Stimulated activated CD4-positive, alpha-beta T cell treated with anti-CD3 and anti-CD28 coated beads, Interleukin-15, amount 100 ng/mL, for 1 hour (primary cell): ENCODE measurements around the gene USP15.
"Not testable (repeated sequence)": the region's sequence is repeated elsewhere in the genome, so short reads cannot be mapped to it uniquely, and the experiment has no call there.

Experiments
- DNase-seq, 2 donors: peaks; one replicate each; pipeline ENCODE4 v3.0.0-alpha.2; 2020; ENCODE audit warnings: low read depth in 1 of 2, low spot score in 1 of 2

Gene USP15

DNA sequence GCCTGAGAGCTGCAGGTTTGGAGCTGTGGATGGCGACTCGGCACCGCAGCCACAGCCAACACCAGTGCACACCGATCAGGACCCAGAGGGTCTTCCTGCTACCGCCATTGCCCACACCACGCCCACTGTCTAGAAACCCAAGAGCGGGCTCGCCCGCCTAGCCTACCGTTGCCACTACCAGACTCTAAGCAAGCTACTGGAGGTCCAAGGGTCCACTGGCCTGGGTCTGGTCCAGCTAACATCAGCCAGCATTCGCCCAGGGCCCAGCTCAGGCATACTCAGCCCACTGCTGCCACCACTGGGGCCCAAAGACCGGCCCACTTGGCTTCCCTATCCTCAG, 175.9 kb downstream of the USP15 start:
- DNase-seq, result no peak

DNA sequence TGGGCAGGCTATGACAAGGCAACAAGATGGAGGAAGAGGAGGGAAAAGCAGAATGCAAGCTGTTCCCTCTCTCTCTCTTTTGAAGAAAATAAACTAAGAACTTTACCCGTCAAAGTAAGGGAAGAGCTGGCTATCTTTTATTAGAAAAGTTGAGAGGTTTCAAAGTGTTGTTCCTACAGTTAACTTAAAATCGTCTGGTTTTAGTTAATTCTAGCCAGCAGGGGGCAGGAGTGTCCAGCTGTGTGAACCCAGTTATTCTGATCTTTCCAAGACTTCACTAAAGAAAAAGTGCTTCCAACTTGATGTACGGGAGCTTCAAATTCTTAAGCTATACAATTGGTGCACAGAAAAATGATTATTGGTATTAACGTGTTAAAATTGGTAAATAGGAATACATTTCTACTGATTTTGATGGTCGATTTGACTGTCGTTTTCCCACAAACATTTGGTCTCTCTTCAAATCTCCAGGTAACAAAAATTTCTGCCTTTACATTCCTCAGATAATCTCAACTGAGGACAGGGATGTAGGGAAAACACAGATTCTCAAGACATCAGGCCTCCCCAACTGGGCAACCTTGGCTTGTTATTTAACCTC, 178.0 kb downstream of the USP15 start:
- DNase-seq, result no peak

DNA sequence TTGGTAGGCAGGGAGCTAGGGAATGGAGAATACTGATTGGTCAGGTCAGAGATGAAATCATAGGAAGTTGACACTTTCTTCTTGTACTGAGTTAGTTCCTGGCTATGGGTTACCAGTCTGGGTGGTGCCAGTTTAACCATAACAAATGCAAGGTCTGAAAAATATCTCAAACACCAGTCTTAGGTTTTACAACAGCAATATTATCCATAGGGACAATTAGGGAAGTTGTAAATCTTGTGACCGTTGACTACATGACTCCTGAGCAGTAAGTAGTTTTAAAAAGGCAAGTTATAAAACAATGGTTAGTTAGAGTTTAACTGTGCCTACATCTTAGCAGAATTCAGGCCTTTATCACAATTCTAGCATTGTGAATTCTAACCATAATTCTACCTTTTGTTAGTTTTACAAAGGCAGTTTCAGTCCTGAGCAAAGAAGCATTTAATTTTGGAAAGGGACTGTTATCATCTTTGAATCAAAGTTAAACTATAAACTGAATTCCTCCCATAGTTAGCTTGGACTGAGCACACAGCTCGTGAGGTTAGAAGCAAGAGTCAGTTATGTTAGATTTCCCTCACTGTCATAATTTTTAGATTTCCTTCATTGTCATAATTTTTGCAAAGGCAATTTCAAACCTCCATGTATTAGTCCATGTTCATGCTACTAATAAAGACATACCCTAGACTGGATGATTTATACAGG, 186.7 kb downstream of the USP15 start:
- no peak for DNase-seq

DNA sequence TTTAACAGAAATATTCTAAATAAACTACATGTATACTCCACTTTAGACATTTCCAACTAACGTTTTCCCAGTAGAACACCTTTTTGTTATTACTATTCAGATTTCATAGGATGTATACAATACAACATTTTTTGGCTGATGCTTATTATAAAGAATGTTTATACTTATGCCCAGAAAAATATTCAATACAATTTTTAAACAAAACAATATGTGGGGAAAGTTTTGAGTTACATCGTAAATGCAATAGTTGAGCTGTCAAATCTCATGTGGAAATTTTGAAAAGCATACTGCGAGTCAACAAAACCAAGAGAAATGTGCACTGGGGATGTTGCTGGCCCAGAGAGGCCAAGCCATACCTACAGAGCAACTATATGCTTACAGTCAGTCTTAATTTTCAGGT, 188.2 kb downstream of the USP15 start:
- DNase-seq, result no peak

DNA sequence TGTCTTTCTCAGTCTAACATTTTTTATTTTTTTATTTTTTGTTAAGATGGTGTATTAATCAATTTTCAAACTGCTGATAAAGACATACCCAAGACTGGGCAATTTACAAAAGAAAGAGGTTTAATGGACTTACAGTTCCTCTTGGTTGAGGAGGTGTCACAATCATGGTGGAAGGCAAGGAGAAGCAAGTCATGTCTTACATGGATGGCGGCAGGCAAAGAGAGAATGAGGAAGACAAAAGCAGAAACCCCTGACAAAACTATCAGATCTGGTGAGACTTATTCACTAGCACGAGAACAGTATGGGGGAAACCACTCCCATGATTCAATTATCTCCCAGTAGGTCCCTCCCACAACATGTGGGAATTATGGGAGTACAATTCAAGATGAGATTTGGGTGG, 195.2 kb downstream of the USP15 start:
- DNase-seq, result not testable (repeated sequence)

DNA sequence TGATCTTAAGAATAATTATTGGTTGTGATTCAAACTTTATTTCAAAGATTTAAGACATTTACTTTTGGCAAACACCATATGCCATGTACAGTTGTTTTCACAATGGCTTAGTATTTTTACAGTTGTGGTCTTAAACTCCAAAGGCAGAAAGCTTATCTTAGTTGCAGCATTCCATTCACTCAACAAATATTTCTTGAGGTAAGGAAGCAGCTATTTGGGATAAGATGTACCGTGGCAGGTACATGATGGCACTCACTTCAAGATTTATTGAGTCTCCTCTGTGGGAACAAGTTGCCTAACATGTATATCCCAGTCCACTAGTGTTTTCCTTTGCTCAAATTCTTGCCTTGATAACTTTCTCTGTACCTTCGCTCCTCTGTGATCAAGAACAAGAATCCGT, 198.4 kb downstream of the USP15 start:
- no peak for DNase-seq

DNA sequence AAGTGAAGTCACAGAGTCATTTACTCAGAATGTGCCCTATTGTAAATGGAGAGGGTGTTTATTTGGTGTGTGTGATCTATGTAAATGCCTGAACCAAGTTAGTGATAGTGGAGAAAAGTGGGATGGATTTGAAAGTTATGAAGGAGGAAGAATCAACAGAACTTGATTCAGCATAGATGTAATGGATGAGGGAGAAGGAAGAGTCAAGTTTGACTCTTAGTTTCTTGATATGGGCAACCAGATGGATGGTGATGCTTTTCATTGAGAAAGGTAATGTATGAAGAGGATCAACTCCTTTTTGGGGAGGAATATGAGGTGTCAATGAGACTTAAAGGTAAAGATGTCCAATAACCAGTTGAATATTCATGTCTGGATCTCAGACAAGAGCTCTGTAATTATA, 199.8 kb downstream of the USP15 start:
- no peak for DNase-seq

DNA sequence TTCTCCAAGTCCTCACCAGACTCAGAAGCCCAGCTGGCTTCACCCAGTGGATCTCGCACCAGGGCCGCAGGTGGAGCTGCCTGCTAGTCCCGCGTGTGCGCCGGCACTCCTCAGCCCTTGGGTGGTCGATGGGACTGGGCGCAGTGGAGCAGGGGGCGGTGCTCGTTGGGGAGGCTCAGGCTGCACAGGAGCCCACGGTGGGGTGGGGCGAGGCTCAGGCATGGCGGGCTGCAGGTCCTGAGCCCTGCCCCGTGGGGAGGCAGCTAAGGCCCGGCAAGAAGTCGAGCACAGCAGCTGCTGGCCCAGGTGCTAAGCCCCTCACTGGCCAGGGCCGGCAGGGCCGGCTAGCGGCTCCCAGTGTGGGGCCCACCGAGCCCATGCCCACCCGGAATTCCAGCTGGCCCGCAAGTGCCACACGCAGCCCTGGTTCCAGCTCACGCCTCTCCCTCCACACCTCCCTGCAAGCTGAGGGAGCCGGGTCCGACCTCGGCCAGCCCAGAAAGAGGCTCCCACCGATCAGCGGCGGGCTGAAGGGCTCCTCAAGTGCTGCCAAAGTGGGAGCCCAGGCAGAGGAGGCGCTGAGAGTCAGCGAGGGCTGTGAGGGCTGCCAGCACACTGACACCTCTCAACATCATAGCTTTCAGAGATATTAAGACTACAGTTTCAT, 201.1 kb downstream of the USP15 start:
- not testable (repeated sequence) for DNase-seq

DNA sequence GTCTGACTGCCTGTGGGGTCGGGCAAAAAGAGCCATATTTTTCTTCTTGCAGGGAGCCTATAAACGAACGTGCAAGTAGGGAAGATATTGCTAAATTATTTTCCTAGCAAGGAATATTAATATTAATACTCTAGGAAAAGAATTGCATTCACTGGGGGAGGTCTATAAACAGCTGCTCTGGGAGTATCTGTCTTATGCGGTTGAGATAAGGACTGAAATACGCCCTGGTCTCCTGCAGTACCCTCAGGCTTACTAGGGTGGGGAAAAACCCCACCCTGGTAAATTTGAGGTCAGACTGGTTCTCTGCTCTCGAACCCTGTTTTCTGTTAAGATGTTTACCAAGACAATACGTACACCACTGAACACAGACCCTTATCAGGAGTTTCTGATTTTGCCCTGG, 203.0 kb downstream of the USP15 start:
- not testable (repeated sequence) for DNase-seq
